K562 (cell line): ENCODE measurements around the gene GABARAP. TPM values are rescaled to one million over a fixed set of nuclear protein-coding genes. Genes with fewer than 3 reads are reported as not detected.

Experiments used
- CBFA2T2 ChIP-seq: fragments of 450-650 bp; conservative IDR thresholded peaks from 2 replicates; pipeline ENCODE4 v1.6.1; 2017; ENCODE audit warnings: mild to moderate bottlenecking
- LEF1 ChIP-seq: fragments of 450-650 bp; IDR thresholded peaks from 2 replicates; pipeline ENCODE4 v1.6.1; 2016; ENCODE audit warnings: mild to moderate bottlenecking
- MCM7 ChIP-seq, 2 experiments: fragments of 450-650 bp; IDR thresholded peaks; 2 replicates each; pipeline ENCODE4 v1.6.1; 2016 to 2018
- SETDB1 ChIP-seq: IDR thresholded peaks from one replicate; pipeline ENCODE4 v1.6.1; 2012; ENCODE audit warnings: low read length, control low read depth, inconsistent platforms
- SNRNP70 ChIP-seq: fragments of 200-400 bp; formaldehyde crosslinking; optimal IDR thresholded peaks from 2 replicates; pipeline ENCODE3; 2017; ENCODE audit warnings: low read depth, low read length
- TAF1 ChIP-seq: IDR thresholded peaks from 2 replicates; pipeline ENCODE4 v1.6.1; 2011; ENCODE audit warnings: mild to moderate bottlenecking, low read length, moderate library complexity; ENCODE audit not compliant: insufficient read depth, control insufficient read depth, severe bottlenecking; ENCODE audit errors: extremely low read depth
- polyA plus RNA-seq, 8 experiments: library from polyadenylated mRNA; depleted of rRNA in 4 of 8; stranded (reverse) in 5 of 8; unstranded in 3 of 8; fragments of >200 nt; fragmentation: Nextera tagmentation in 2 of 8; fragmentation: Illumina TruSeq in 1 of 8; extraction: Ambion mirVana in 2 of 8; extraction: Trizol in 1 of 8; gene quantifications; 2 replicates each; pipeline versions ENCODE4 v1.2.1 to v1.2.3, GENCODE V29; 2011 to 2014; ENCODE audit warnings: inconsistent platforms in 1 of 8, missing spikeins in 1 of 8
- total RNA-seq, 7 experiments: library from RNA; depleted of rRNA in 6 of 7; stranded (reverse); fragments of >200 nt in 6 of 7; fragmentation: Illumina TruSeq in 2 of 7; extraction: Trizol in 2 of 7; gene quantifications; 2 replicates each; pipeline versions ENCODE4 v1.2.1 to v1.2.3, GENCODE V29; 2011 to 2021; ENCODE audit warnings: low replicate concordance in 1 of 7
- TF ChIP-seq, protein P1 (sequence below): fragments of 250-450 bp; sonication (Bioruptor Pico); IDR thresholded peaks from 2 replicates; pipeline ENCODE4 v1.4.0; 2020
- TF ChIP-seq, protein P2 (sequence below): fragments of 250-450 bp; sonication (Bioruptor Pico); IDR thresholded peaks from 2 replicates; pipeline ENCODE4 v1.5.0; 2020; ENCODE audit warnings: mild to moderate bottlenecking, borderline replicate concordance
- TF ChIP-seq, protein P3 (sequence below), 2 experiments: fragments of 450-650 bp; conservative IDR thresholded peaks; 2 replicates each; pipeline ENCODE4 v1.6.1; 2017; ENCODE audit warnings: mild to moderate bottlenecking in 2 of 2, moderate library complexity in 2 of 2
- TF ChIP-seq, protein P4 (sequence below), 3 experiments: IDR thresholded peaks in 2 of 3; conservative IDR thresholded peaks in 1 of 3; 2 replicates each; pipeline ENCODE4 v1.5.1; 2011 to 2012; ENCODE audit warnings: low read length in 3 of 3, mild to moderate bottlenecking in 3 of 3, control low read depth in 2 of 3, improper control_type of control experiment in 1 of 3, inconsistent platforms in 1 of 3, low read depth in 1 of 3, mixed read lengths in 1 of 3, moderate library complexity in 1 of 3; ENCODE audit not compliant: insufficient read depth in 2 of 3
- TF ChIP-seq, protein P5 (sequence below): fragments of 450-650 bp; formaldehyde crosslinking; IDR thresholded peaks from 2 replicates; pipeline ENCODE4 v1.4.0; 2022; ENCODE audit warnings: mild to moderate bottlenecking, moderate library complexity

The GABARAP gene
- total and polyA plus RNA-seq, 9 of the 15 experiments (the other 6 are each of a cell fraction or from before 2014, with no cell fraction given) = 47.5 to 373 (median 152) TPM

DNA sequence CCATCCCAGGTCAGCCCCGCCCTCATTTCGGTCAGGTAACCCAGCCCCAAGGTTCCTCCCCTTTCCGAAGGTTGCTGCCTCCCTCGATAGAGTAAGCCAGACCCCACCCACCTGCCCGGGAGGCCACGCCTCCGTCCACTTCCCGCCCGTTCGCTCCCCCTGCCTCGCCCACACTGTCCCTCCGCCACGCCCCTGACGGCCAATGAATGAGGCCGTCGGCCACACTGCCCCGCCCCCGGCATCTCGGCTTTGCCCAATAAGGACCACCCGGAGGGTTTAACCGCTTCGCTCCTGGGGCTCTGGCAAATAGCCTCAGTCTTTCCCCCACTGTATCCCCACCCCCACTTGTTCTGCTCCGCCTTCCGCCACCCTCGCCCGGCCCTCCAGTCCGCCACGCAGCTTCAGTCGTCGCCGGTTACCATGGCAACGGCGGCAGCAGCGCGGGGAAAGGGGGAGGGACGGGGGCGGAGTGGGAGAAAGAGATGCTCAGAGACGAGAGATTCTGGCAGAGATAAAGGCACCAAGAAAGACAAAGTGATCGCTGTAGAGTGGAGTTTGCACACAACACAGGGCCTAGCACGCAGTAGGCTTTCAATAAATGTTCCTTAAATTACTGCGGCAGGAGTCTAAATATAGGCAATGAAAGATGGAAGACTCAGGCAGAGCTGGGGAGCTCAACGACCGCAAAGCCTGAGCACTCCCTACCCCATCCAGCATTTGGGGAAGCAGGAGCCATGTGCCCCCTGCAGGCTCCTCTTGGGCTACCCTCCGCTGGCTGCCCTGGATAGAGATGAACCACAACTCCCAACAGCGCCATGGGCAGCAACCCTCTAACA lies 27.7 kb downstream of the GABARAP start (continued):
- TF ChIP-seq, protein P1, sequence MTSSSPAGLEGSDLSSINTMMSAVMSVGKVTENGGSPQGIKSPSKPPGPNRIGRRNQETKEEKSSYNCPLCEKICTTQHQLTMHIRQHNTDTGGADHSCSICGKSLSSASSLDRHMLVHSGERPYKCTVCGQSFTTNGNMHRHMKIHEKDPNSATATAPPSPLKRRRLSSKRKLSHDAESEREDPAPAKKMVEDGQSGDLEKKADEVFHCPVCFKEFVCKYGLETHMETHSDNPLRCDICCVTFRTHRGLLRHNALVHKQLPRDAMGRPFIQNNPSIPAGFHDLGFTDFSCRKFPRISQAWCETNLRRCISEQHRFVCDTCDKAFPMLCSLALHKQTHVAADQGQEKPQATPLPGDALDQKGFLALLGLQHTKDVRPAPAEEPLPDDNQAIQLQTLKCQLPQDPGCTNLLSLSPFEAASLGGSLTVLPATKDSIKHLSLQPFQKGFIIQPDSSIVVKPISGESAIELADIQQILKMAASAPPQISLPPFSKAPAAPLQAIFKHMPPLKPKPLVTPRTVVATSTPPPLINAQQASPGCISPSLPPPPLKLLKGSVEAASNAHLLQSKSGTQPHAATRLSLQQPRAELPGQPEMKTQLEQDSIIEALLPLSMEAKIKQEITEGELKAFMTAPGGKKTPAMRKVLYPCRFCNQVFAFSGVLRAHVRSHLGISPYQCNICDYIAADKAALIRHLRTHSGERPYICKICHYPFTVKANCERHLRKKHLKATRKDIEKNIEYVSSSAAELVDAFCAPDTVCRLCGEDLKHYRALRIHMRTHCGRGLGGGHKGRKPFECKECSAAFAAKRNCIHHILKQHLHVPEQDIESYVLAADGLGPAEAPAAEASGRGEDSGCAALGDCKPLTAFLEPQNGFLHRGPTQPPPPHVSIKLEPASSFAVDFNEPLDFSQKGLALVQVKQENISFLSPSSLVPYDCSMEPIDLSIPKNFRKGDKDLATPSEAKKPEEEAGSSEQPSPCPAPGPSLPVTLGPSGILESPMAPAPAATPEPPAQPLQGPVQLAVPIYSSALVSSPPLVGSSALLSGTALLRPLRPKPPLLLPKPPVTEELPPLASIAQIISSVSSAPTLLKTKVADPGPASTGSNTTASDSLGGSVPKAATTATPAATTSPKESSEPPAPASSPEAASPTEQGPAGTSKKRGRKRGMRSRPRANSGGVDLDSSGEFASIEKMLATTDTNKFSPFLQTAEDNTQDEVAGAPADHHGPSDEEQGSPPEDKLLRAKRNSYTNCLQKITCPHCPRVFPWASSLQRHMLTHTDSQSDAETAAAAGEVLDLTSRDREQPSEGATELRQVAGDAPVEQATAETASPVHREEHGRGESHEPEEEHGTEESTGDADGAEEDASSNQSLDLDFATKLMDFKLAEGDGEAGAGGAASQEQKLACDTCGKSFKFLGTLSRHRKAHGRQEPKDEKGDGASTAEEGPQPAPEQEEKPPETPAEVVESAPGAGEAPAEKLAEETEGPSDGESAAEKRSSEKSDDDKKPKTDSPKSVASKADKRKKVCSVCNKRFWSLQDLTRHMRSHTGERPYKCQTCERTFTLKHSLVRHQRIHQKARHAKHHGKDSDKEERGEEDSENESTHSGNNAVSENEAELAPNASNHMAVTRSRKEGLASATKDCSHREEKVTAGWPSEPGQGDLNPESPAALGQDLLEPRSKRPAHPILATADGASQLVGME (CRISPR knock-in tag) = peak; percentile 93
- TF ChIP-seq MCM7 (IDR thresholded peaks at IDR 0.05) = no peak
- TF ChIP-seq SNRNP70 = no peak
- TF ChIP-seq, protein P2, sequence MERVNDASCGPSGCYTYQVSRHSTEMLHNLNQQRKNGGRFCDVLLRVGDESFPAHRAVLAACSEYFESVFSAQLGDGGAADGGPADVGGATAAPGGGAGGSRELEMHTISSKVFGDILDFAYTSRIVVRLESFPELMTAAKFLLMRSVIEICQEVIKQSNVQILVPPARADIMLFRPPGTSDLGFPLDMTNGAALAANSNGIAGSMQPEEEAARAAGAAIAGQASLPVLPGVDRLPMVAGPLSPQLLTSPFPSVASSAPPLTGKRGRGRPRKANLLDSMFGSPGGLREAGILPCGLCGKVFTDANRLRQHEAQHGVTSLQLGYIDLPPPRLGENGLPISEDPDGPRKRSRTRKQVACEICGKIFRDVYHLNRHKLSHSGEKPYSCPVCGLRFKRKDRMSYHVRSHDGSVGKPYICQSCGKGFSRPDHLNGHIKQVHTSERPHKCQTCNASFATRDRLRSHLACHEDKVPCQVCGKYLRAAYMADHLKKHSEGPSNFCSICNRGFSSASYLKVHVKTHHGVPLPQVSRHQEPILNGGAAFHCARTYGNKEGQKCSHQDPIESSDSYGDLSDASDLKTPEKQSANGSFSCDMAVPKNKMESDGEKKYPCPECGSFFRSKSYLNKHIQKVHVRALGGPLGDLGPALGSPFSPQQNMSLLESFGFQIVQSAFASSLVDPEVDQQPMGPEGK (CRISPR knock-in tag) = no peak
- no peak for TF ChIP-seq CBFA2T2
- TF ChIP-seq TAF1 = no peak
- no peak for TF ChIP-seq SETDB1
- TF ChIP-seq, protein P3, sequence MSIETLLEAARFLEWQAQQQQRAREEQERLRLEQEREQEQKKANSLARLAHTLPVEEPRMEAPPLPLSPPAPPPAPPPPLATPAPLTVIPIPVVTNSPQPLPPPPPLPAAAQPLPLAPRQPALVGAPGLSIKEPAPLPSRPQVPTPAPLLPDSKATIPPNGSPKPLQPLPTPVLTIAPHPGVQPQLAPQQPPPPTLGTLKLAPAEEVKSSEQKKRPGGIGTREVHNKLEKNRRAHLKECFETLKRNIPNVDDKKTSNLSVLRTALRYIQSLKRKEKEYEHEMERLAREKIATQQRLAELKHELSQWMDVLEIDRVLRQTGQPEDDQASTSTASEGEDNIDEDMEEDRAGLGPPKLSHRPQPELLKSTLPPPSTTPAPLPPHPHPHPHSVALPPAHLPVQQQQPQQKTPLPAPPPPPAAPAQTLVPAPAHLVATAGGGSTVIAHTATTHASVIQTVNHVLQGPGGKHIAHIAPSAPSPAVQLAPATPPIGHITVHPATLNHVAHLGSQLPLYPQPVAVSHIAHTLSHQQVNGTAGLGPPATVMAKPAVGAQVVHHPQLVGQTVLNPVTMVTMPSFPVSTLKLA (conservative IDR thresholded peaks at IDR 0.05) = peak in 1 of 2 experiments; percentile 29; a peak in 1 of 4 replicates
- no peak for TF ChIP-seq LEF1
- TF ChIP-seq, protein P4, sequence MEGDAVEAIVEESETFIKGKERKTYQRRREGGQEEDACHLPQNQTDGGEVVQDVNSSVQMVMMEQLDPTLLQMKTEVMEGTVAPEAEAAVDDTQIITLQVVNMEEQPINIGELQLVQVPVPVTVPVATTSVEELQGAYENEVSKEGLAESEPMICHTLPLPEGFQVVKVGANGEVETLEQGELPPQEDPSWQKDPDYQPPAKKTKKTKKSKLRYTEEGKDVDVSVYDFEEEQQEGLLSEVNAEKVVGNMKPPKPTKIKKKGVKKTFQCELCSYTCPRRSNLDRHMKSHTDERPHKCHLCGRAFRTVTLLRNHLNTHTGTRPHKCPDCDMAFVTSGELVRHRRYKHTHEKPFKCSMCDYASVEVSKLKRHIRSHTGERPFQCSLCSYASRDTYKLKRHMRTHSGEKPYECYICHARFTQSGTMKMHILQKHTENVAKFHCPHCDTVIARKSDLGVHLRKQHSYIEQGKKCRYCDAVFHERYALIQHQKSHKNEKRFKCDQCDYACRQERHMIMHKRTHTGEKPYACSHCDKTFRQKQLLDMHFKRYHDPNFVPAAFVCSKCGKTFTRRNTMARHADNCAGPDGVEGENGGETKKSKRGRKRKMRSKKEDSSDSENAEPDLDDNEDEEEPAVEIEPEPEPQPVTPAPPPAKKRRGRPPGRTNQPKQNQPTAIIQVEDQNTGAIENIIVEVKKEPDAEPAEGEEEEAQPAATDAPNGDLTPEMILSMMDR (IDR thresholded peaks at IDR 0.05 in 2 of 3, conservative IDR thresholded peaks at IDR 0.05 in 1 of 3; ENCODE audit: insufficient read depth in 2 of 3, low read depth in 1 of 3, low read length in 3 of 3) = peak; percentile 41 to 76 (median 59); a peak in 5 of 6 replicates
- TF ChIP-seq, protein P5, sequence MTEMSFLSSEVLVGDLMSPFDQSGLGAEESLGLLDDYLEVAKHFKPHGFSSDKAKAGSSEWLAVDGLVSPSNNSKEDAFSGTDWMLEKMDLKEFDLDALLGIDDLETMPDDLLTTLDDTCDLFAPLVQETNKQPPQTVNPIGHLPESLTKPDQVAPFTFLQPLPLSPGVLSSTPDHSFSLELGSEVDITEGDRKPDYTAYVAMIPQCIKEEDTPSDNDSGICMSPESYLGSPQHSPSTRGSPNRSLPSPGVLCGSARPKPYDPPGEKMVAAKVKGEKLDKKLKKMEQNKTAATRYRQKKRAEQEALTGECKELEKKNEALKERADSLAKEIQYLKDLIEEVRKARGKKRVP (CRISPR knock-in tag) = no peak
